ENCODE measurements around the gene C10orf67. TPM values are rescaled to one million over a fixed set of nuclear protein-coding genes. Genes with fewer than 3 reads are reported as not detected.

The C10orf67 gene
- total and polyA plus RNA-seq, 9 of the 15 experiments (the other 6 are each of a cell fraction or from before 2014, with no cell fraction given) = not detected

- TF ChIP-seq ZNF12 (CRISPR knock-in tag; IDR thresholded peaks at IDR 0.05) (no peak), ZNF584 (CRISPR knock-in tag; IDR thresholded peaks at IDR 0.05; ENCODE audit: low read depth) (no peak), GATAD2B (IDR thresholded peaks at IDR 0.05; ENCODE audit: borderline replicate concordance) (no peak), NCOA4 (IDR thresholded peaks at IDR 0.05; ENCODE audit: partially characterized antibody) (no peak), ZBTB1 (CRISPR knock-in tag; IDR thresholded peaks at IDR 0.05; ENCODE audit: borderline replicate concordance, low read depth) (no peak), ZNF165 (CRISPR knock-in tag; IDR thresholded peaks at IDR 0.05; ENCODE audit: borderline replicate concordance) (no peak), REST (IDR thresholded peaks at IDR 0.05; ENCODE audit: borderline replicate concordance) (peak; percentile 77; the same call in 1 of the 2 replicates), REST (CRISPR knock-in tag; IDR thresholded peaks at IDR 0.05; ENCODE audit: low read depth) (no peak), FOXP4 (CRISPR knock-in tag; IDR thresholded peaks at IDR 0.05; ENCODE audit: borderline replicate concordance) (no peak), FOXA1 (IDR thresholded peaks at IDR 0.05; ENCODE audit: borderline replicate concordance) (no peak), ZNF764 (CRISPR knock-in tag; IDR thresholded peaks at IDR 0.05; ENCODE audit: low read depth) (no peak), SMC3 (conservative IDR thresholded peaks at IDR 0.05; ENCODE audit: insufficient read depth, low read depth, low read length) (peak; percentile 48; the same call in 1 of the 2 replicates), ZNF354B (CRISPR knock-in tag; IDR thresholded peaks at IDR 0.05) (no peak), ZNF384 (IDR thresholded peaks at IDR 0.05; ENCODE audit: low read depth, low read length) (peak; percentile 80), SAP30 (IDR thresholded peaks at IDR 0.05; ENCODE audit: borderline replicate concordance, insufficient read depth, low read depth, low read length, poor library complexity, severe bottlenecking) (no peak), HNRNPK (IDR thresholded peaks at IDR 0.05; ENCODE audit: low read depth, low read length, poor library complexity, severe bottlenecking) (no peak), ZNF282 (CRISPR knock-in tag; IDR thresholded peaks at IDR 0.05) (no peak), ZC3H4 (CRISPR knock-in tag; IDR thresholded peaks at IDR 0.05; ENCODE audit: borderline replicate concordance) (no peak), RBM15 (IDR thresholded peaks at IDR 0.05; ENCODE audit: insufficient read depth, low read length) (no peak), SETDB1 (IDR thresholded peaks at IDR 0.05; ENCODE audit: low read length) (no peak)
Measured at GRCh38 chr10:23314835-23315239, 29.8 kb downstream of the C10orf67 start (continued).

All from K562 (cell line).